Muscle of arm (tissue), 12 donors: ENCODE measurements around the gene CPED1. TPM values are rescaled to one million over a fixed set of nuclear protein-coding genes. Genes with fewer than 3 reads are reported as not detected.
"Not testable (repeated sequence)": the region's sequence is repeated elsewhere in the genome, so short reads cannot be mapped to it uniquely, and the experiment has no call there.

Experiments used
- DNase-seq: peaks from one replicate; pipeline ENCODE4 v3.0.0-alpha.2; 2013
- polyA plus RNA-seq, 12 donors: library from polyadenylated mRNA; unstranded; fragments of 120-200 nt; gene quantifications; one replicate each; pipeline ENCODE4 v1.2.1, GENCODE V29; 2013; ENCODE audit not compliant: insufficient read length in 12 of 12

The CPED1 gene
- polyA plus RNA-seq, 12 donors: 6.7 to 35.5 (median 14.5) TPM; not detected in 1

DNA sequence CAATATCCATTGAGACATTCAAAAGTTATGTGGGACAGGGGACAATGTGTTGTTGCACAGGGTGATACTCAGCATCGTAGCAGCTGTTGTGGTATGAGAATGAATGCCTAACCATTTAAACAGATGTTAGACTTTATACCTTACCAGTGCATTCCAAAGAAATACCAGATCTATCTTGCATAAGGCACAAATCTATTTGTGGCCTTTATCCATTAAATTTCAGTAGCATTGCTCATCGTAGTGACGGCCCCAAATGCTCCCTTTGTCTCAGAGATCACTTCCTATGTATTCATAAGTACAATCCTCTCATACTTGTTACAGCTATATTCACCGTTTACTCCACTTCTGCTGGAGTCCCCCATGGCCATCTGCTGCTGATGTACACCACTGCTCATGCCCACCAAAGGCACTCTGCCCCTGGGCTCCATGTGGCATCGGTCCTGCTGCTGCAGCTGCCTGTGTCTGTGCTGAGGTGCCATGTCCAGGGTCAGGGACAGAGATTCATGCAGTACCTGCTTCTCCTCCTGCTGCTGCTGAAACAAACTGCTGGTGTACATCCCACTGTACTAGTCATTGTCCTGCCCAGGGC, 96.3 kb downstream of the CPED1 start:
- DNase-seq: no peak

DNA sequence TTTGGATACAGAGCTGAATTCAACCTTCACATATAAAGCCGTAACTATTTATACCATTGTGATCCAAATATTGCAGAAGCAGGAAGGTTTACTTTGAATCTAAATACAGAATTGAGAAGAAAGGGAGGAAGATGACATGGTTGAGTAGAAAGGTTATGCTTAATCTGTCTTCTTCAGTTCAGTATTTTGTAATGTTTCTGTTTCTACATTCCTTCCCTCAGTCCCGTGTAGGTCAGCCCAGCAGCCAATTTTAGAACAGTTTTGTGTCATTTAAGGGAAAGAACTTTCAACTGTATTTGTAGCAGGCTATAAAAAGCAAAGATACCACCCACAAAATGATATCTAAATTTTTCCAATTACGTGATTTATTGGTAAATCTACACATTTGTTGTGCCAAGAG, 97.4 kb downstream of the CPED1 start:
- no peak for DNase-seq

DNA sequence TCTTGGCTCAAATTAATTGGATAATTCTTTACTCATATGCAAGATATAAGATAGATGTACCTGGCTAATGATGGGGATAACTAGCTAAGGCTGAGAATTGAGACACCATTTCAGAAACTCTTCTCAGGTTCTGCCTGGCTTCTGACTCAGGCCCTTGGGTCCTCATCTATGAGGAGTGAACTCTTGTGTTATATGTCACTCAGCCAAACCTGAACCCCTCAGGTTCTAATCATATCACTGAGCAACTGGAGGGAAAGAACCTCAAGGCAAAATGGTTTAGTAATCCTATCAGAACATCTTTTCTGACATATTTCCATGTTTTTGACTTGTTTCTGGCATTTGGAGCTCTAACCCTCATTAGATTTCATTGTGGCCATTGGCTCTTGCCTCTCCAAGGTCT, 100.4 kb downstream of the CPED1 start:
- DNase-seq: no peak

DNA sequence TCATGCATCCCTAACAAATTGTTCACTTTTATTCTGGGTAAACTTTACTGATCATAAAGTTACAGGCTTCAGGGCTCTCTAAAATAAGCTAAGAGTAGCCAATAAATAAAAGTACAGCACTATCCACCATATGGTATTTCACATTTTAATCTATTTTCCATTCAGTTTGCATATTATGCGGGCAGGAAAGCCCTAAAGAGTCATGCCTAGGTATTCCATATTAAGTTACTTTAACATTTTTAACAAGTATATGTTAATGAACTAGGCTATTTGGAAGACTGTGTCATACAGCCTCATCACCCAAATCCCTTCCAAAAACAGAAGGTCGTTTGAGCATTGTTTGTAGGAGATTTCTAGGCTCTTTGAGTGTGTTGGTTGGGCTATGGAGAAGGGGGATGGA, 106.3 kb downstream of the CPED1 start:
- DNase-seq: no peak

DNA sequence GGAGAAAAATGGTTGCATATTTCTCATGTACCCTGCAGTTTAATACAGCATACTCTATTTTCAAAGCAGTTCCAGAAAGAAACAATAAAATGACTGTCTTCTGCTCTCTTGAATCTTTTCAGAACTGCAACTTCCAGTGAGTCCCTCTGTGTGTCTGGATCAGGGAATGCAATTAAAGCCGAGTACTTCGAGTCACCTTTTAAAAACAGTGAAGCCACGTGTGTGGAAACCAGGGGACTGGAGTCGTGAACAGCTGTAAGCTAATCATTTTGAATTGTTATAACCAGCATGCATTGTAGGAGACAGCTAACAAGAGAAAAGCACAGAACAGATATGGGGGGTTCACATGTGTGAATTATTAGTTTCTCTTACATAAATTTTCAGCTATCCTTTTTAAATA, 109.1 kb downstream of the CPED1 start:
- no peak for DNase-seq

DNA sequence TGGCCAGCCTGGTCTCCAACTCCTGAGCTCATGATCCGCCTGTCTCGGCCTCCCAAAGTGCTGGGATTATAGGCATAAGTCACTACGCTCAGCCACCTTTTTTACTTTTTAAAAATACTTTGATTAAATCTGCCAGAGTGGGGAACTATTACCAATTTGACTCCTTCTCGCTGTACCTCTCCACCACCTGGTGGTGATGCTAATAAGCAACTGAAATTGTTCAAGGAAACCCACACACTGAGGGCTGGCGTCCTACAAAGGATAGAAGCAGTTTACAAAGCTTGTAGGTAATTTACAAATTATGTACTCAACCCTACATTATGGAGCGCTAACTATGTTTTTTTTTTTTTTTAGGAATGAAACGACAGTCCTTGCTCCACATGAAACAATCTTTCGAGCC, 111.1 kb downstream of the CPED1 start:
- no peak for DNase-seq

DNA sequence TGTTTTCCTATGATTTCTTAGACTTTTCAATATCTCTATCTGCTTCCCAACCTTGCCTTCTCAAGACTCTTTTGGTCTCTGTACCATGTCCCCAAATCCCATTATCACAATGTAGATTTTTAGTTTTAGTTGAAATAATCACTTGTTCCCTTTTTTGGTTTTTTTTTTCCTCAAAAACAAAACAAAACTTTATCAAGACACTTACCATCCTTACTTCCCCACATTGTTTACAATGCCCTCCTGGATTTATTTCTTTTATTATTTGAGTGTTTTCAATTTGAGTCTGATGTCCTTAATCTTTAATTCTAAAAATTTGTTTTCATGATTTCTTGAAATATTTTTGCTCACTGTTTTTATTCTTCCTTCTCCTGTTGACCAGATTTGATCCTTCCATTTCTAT, 112.6 kb downstream of the CPED1 start:
- DNase-seq: no peak

DNA sequence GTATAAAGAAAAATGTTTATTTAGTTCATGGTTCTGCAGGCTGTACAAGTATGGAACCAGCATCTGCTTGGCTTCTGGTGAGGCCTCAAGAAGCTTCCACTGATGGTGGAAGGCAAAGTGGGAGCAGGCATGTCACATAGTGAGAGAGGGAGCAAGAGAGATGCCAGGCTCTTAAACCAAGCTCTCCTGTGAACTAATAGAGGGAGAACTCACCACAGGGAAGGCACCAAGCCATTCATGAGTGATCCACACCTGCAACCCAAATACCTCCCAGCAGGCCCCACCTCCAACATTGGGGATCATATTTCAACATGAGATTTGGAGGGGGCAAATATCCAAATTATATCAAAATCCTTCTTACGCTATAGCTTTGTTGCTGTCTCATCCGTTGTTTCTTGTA, 113.1 kb downstream of the CPED1 start:
- DNase-seq: no peak

DNA sequence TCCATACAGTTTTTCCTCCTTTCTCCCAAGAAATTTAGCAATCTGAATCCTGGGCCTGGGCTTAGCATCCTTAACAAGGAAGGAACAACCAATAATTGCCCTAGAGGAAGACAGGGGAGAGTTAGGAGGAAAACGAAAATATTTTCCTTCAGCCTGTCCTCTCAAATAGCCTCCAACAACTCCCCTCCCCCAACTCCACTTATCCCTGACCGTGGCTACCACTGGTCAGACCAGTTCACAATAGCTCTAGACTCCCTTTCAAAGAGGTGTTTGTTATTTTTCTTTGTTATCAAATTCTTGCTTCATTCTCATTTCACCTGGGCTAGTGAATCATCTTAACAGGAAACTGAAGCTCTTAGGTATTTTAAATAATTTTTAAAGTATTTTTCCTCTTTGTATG, 114.1 kb downstream of the CPED1 start:
- DNase-seq: no peak

DNA sequence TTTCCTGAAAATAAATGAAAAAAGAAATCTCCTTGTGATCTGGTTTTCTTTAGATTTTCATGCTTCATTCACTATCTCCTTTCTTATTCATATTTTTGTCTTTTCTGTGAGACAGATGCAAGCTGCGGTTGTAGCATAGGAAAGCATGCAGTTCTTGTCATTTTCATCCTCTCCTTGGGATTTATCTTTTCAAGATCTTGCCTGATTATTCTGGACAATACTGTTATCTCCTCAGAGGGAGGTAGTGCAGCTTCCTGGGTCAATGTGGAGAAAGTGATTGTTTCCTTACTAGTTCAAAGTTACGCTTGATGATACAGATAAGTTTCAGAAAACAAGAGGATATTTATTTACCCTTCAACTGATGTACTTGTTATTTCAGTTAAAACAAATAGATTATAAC, 114.6 kb downstream of the CPED1 start:
- no peak for DNase-seq

DNA sequence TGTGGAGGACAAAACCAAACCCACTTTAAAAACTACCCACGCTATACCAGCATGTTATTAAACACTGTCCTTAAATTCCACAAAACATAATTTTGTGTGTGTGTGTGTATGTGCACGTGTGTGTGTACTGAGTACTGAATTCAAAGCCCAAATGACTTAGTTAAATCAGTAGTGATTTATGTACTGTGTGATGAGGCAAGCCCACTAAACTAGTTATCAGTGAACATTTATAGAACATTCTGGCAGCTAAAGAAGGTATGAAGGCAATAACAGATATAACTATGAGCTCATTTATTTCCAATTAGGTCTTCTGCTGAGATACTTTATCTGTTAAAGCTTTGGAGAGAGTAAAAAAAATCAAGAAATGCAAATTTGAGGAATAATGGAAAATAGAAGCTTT, 115.1 kb downstream of the CPED1 start:
- no peak for DNase-seq

DNA sequence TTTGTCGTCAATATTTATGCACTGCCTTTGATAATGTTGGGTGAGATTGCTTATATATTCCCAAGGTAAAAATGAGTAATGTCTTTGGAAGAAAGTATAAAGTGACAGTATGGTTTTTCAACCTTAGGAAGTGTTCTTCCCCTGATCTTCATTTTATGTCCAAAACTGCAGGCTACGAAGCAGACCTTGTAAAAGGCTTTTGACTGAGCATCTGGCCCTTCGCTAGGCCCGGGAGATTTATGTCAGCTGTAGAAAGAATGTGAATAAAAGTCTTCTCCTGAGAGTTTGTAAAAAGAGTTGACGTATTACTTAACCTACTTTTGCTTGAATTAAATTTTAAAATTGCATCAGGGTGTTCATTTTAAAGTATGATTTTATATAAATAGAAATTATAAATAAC, 116.8 kb downstream of the CPED1 start:
- peak; percentile 52 for DNase-seq

DNA sequence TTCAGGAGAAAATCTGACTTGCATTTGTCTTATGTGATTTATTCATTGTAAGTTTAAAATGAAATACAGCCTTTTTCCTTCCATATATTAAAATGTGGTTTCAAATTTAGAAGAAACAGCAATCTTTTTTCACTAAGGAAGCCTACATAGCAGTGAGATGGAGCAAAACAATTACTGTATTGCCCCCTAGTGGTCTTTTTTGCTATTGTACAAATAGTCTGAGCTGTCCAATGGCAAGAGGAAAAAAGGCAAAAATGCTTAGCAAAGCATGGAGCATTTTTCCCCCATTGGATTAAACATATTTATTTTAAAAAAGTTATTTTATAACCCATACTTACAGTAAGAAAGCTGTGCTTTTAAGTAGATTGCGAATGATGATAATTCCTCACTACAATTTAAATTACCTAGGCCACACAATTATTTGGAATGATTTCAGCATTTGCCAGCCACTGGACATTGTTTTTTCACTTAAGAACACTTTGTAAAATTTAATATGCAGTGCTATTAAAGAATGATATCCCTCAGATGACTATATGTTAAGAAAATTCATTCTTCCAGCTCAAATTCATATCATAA, 119.5 kb downstream of the CPED1 start:
- DNase-seq: peak; percentile 77

DNA sequence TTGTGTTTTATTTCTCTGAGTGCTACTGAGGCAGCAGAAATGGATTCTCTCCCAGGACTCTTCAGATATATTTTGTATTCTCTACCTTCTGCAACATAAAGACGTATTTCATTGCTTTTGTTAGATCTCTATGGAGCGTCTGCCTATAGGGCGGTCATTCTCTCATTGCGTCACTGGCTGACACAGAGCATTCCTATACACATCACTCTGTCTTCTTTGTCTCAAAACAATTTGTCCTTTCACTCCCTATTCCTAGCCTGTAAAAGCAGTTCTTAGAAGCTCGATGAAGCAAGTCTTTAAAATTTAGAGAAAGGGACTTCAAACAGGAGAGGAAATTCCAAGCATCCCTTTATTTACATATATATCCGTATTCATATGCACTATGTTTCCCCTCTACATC, 120.6 kb downstream of the CPED1 start:
- no peak for DNase-seq

DNA sequence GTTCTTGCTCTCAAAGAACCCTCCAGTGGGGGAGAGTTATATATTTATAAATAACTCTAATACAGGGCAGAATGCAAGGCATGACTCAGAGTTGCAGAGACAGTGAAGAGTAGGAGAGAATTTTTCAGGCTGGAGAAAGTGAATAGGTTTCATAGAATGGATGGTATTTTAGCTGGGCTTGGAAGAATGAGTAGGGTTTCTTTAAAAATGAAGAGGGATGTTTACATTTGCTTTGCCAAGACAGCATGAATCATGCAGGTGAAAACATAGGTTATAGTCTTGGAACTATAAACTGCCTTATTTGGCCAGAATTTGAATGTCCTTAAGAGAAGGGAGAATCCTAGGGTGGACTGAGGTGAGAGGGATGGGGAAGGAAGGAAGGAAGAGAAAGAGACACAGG, 124.8 kb downstream of the CPED1 start:
- no peak for DNase-seq

DNA sequence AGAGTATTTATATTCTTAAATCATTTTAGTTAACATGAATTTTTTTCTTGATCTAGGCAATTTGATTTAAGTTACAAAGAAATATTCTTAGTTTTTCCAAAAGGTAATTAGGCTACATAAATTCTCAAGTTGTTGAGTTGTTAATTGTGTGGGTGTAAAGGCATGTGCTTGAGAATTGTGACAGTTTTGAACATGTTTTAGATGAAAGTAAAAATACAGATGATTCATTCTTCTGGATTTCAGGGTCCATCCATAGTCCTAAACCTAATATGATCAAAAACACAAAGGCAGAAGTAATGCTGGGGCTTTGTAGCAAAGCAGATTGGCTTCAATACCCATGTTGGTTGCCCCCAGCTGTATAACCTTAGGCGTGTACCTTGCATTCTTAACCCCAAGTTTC, 127.9 kb downstream of the CPED1 start:
- no peak for DNase-seq

DNA sequence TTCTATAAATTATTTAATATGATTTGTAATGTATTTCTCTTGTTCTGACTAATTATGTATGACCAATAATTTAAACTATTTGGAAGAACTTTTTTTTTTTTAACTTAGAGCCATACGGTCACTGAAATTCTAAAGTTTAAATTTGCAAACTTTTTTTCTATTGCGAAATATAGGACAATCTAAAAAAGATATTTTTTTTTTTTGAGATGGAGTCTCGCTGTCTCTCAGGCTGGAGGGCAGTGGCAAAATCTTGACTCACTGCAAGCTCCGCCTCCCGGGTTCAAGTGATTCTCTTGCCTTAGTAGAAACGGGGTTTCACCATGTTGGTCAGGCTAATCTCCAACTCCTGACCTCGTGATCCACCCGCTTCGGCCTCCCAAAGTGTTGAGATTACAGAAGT, 130.5 kb downstream of the CPED1 start:
- no peak for DNase-seq

DNA sequence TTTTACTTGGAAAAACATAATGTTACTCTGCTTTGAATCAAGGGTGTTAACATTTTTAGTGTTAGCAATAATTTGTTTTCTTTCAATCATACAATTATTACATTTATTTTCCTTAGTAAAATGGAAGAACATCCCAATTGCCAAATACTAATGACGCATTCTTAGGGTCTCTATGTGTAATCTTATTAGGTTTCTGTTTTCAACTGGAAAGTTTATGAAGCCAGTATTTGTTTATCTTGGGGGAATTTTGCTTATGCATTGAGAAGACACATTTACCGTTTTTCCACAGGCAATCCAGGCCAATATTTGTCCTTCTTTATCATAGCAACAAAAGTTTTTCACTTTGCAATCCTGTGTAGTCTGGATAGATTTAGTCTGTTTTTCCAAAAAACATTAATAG, 134.5 kb downstream of the CPED1 start:
- peak; percentile 17 for DNase-seq

DNA sequence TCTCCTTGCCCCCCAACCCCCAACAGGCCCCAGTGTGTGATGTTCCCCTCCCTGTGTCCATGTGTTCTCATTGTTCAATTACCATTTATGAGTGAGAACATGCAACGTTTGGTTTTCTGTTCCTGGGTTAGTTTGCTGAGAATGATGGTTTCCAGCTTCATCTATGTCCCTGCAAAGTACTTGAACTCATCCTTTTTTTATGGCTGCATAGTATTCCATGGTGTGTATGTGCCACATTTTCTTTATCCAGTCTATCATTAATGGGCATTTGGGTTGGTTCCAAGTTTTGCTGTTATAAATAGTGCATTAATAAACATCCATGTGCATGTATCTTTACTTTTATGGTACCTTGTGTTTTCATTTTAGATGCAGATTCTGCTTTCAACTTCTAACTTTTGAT, 136.9 kb downstream of the CPED1 start:
- not testable (repeated sequence) for DNase-seq

DNA sequence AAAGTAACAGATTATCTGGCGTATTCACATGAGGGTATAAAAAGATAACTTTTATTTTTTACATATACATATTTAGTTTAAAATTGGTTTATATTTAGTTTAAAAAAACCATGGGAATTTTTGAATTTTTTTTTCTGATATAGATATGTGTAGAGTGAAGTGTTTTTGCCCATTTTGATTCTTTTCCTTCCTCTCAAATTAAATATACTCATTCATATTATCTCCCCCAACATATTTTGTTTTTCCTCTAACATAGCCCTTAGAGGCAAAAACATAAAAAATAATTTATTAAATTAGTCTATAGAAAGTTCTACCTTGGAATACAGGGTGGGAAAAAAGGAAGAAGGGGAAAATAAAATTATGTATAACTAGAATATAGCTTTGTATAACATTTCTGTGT, 137.7 kb downstream of the CPED1 start:
- no peak for DNase-seq

DNA sequence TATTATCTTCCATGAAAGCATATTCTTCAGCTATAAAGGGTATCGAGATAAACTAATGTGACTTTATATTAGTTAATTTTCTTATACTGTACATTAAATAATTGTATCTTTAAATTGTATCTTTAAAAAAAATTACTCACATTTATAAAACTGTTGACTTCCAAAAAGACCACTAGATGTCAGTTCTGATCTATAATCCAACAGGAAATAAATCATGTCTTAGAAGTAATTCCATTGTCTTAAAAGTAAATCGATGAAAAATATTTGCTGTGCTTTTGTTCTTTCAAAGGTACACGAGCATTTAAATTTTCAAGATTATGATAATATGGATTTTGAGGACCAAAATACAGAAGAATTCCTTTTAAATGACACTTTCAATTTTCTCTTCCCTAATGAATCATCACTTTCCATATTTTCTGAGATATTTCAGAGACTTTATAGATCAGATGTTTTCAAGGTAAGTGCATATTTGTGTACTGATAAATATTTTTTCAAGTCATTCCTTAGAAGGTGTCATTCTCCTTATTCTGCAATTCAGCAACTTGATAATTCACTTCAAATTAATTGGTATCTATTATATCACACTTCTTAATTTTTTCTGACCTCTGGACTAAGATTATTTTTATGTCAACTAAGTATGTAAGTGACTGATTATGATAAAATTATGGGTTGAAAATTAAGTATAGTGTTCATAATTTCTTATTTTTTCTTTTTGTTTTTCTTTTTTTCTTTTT, 138.5 kb downstream of the CPED1 start:
- DNase-seq: no peak

DNA sequence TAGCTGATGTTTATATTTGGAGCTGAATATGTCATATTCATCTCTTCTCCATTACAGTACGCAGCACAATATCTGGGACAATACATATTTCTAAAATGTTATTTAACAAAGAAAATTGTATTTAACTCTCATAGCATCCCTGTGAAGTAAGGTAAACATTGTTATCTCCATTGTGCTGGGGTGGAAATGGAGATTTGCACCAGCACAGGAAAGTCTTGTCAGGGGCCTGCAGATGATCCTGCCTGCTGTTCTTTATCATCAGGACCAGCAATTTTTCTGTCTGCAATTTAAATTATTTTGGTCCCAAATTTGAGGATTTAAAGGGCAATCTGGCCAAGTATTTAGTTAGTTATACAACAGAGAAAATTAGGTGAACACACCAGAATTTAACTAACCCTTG, 144.4 kb downstream of the CPED1 start:
- DNase-seq: no peak

DNA sequence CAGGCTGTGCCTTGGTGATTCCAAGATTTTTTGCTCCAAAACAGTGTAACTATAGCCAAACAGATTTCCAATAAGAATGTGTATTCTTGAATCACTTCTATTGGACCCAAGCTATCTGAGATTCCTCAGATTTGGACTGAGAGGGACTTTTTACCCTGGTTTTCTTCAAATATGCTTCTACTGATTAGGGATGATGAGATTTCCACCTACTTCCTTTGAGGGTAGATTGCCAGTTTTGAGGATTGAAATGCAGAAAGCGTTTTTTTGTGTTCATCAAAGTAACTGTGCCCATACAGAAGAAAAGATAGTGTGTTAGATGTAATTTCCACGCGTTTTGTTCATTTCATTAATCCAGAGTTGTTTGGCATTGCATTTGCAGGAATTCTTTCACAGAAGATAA, 144.9 kb downstream of the CPED1 start:
- no peak for DNase-seq

DNA sequence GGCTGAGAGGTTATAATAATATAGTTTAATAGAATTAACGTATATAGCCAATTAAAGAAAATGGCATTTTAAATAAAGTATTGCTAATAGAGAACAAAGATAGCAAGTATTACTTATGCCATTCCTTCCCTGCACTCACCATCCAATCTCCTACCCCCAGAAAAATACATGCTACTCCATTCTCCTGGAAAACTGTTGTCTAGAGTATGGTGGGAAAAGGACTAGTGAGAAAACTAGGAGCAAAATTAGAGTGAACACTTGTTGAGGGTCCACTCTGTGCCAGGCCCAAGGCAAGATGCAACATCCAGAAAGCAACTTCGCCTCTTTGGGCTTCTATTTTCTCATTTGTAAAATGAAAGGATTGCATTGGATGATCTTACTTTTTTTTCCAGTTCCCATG, 149.1 kb downstream of the CPED1 start:
- no peak for DNase-seq
